H1 (cell line): ENCODE measurements around the gene MMP3. TPM values are rescaled to one million over a fixed set of nuclear protein-coding genes. Genes with fewer than 3 reads are reported as not detected.

Experiments used
- CHD7 ChIP-seq: fragments of 300-600 bp; sonication (generic); IDR thresholded peaks from 2 replicates; pipeline ENCODE4 v1.7.1; 2012; ENCODE audit warnings: low read length, moderate library complexity, mild to moderate bottlenecking, inconsistent platforms; ENCODE audit not compliant: insufficient replicate concordance
- GTF2F1 ChIP-seq: IDR thresholded peaks from 2 replicates; pipeline ENCODE4 v1.6.1; 2012; ENCODE audit warnings: low read depth, low read length, improper control_type of control experiment, borderline replicate concordance
- HDAC2 ChIP-seq, 2 experiments: fragments of 300-600 bp in 1 of 2; sonication (generic) in 1 of 2; IDR thresholded peaks; 2 replicates each; pipeline ENCODE4 v1.6.1; 2011 to 2012; ENCODE audit warnings: low read depth in 2 of 2, low read length in 2 of 2, mild to moderate bottlenecking in 2 of 2, moderate library complexity in 2 of 2, borderline replicate concordance in 1 of 2, inconsistent platforms in 1 of 2
- JUN ChIP-seq: IDR thresholded peaks from 2 replicates; pipeline ENCODE4 v1.6.1; 2011; ENCODE audit warnings: low read depth, mild to moderate bottlenecking, improper control_type of control experiment, low read length
- POU5F1 ChIP-seq: IDR thresholded peaks from 2 replicates; pipeline ENCODE4 v1.6.1; 2011; ENCODE audit warnings: low read depth, mild to moderate bottlenecking, low read length, moderate library complexity
- SIN3A ChIP-seq, 2 experiments: IDR thresholded peaks in 1 of 2; conservative IDR thresholded peaks in 1 of 2; 2 replicates each; pipeline ENCODE4 v1.6.1; 2011 to 2012; ENCODE audit warnings: low read length in 2 of 2, improper control_type of control experiment in 1 of 2, low read depth in 1 of 2, mild to moderate bottlenecking in 1 of 2
- SP2 ChIP-seq: IDR thresholded peaks from 2 replicates; pipeline ENCODE4 v1.6.1; 2012; ENCODE audit warnings: mild to moderate bottlenecking, low read length, inconsistent platforms
- TAF1 ChIP-seq: IDR thresholded peaks from 2 replicates; pipeline ENCODE4 v1.6.1; 2011; ENCODE audit warnings: mild to moderate bottlenecking, low read depth, low read length
- polyA plus RNA-seq, 7 experiments: library from polyadenylated mRNA; depleted of rRNA in 3 of 7; stranded (reverse) in 5 of 7; unstranded in 2 of 7; fragments of >200 nt in 5 of 7; fragments of 200-250 nt in 2 of 7; gene quantifications; 1 replicate in 5 of 7; 2 replicates in 1 of 7; 4 replicates in 1 of 7; pipeline versions ENCODE4 v1.2.1 to v1.2.3, GENCODE V29; 2011 to 2013; ENCODE audit warnings: missing spikeins in 2 of 7, mixed read lengths in 2 of 7
- total RNA-seq: library from RNA; stranded (reverse); fragmentation: NEBNext Ultra II Directional; extraction: Animal tissue kit (Norgen Biotek cat#: 25700); gene quantifications from 2 replicates; pipeline ENCODE4 v1.2.1, GENCODE V29; 2021

MMP3 gene
- total and polyA plus RNA-seq, 2 of the 8 experiments (the other 6 are each of a cell fraction or from before 2014, with no cell fraction given), result not detected

GRCh38 chr11:102874852-102875251, 31.4 kb upstream of the MMP3 start, which contains the start of gene MMP12 (continued):
- no peak for TF ChIP-seq CHD7
- TF ChIP-seq SP2, result no peak
- TF ChIP-seq POU5F1, result no peak
- TF ChIP-seq TAF1, result no peak
- no peak for TF ChIP-seq HDAC2 (IDR thresholded peaks at IDR 0.05; ENCODE audit: borderline replicate concordance in 1 of 2, low read depth in 2 of 2, low read length in 2 of 2)
- no peak for TF ChIP-seq GTF2F1
- no peak for TF ChIP-seq SIN3A (conservative IDR thresholded peaks at IDR 0.05 in 1 of 2, IDR thresholded peaks at IDR 0.05 in 1 of 2; ENCODE audit: low read depth in 1 of 2, low read length in 2 of 2)
- no peak for TF ChIP-seq JUN
